Jurkat, Clone E6-1 (cell line): ENCODE data around the gene KRTAP6-3. TPM values are rescaled to one million over a fixed set of nuclear protein-coding genes. Genes with fewer than 3 reads are reported as not detected.

ENCODE experiments used
- DNase-seq: peaks from one replicate; pipeline ENCODE4 v3.0.0-alpha.2; 2011; ENCODE audit warnings: low read depth, low spot score
- H3K4me3 ChIP-seq: 2 replicates; pipeline ENCODE4 v1.5.1; 2011; ENCODE audit warnings: mild to moderate bottlenecking, low read length, control low read depth, moderate library complexity
- polyA plus RNA-seq: library from polyadenylated mRNA; unstranded; fragments of >200 nt; gene quantifications from one replicate; pipeline ENCODE4 v1.2.1, GENCODE V29; 2012; ENCODE audit warnings: missing spikeins; ENCODE audit not compliant: insufficient read length, insufficient read depth

Gene KRTAP6-3, protein sequence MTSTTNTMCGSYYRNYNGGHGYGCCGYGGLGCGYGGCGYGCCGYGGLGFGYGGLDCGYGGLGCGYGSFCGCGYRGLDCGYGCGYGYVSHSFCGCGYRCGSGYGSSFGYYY
- polyA plus RNA-seq, result not detected

DNA sequence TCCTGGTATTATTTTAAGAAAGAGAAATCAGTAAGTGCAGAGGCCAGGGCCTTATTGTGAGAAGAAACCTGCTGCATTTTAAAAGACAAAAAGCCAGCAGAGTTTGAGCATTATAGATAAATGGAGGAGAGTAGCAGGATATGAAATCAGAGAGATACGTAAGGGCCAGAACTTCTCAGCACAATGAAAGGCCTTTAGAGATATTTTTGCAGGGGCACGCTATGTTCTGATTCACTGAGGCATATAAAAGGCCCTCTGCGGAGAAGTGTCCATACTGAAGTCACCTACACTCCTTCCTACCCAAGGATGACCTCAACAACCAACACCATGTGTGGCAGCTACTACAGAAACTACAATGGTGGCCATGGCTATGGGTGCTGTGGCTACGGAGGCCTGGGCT is at the start of gene KRTAP6-3:
KRTAP6-3 (plus strand) TSS at position 301 of the 400 bp plus-strand sequence; CDS start at position 307, 6 bp downstream.
- H3K4me3 ChIP-seq, result no peak within 1 kb of the TSS
- DNase-seq, result no peak

DNA sequence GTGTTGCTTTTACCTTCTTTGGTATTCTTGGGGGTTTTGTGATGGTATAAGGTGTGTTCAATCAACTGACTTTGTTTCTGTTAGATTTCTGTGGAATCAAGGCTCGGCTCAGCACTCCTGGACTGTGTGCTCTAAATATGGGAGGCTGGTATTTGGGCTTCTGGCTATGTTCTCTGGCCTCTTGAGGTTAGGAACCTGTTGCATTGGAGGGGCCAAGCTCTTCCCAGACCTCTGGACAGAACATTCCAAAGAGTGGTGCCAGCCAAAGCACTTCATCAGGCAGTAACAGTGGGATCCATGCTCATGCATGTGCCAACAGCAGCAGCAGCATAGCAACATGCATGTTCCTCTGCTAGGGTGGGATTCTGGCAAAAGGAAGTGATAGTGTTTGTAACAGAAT is 39.5 kb upstream of the KRTAP6-3 start:
- DNase-seq, result no peak
- no peak overlapping the region for H3K4me3 ChIP-seq

DNA sequence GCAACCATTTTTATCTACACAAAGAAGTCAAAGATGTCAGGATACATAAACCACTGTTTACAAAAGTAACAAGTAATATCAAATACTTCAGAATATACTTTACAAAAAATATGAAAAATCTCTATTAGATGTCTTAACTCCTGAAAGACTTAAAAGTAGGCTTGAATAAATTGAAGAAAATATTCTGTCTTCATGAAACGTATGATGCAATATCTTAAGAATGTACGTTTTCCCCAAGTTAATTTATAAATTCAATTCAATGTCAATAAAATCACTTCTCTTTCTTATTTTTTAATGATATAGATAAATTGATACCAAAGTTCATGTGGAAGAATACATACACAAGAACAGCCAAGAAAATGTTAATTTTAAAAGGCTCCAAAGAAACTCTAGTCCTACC is 37.1 kb upstream of the KRTAP6-3 start:
- DNase-seq, result no peak
- no peak overlapping the region for H3K4me3 ChIP-seq

DNA sequence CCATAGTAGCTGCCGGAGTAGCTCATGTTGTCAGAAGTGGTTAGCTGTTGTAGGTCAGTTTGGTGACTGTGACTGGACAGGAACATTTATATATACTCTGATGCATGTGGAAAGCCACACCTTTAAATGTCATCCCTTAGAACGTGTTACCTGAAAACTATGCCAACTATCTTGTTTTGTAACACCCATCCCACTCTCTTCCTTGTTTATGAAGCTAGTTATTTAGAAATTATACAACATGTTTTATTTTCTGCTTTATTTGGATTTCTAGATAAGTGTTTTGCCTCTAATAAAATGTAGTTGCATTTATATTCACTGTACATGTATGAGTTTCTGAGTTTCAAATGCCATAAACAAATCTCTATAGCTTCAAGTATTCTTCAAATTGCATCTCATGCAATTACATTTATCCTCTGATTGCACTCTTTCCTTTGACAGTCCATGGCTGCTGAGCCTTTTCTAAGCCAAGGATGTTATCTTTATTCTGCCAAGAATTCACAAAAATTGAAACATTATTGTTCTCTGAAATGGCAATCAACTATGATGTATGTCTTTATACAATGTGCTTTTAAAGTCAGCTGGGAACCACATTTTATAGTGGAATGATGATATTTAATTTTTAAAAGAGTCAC is 30.9 kb upstream of the KRTAP6-3 start, which contains the start of gene KRTAP19-7:
KRTAP19-7 (minus strand) TSS at position 51 of the 632 bp plus-strand sequence; CDS start at position 26, 25 bp downstream.
- H3K4me3 ChIP-seq, result no peak within 1 kb of the TSS
- DNase-seq, result no peak

DNA sequence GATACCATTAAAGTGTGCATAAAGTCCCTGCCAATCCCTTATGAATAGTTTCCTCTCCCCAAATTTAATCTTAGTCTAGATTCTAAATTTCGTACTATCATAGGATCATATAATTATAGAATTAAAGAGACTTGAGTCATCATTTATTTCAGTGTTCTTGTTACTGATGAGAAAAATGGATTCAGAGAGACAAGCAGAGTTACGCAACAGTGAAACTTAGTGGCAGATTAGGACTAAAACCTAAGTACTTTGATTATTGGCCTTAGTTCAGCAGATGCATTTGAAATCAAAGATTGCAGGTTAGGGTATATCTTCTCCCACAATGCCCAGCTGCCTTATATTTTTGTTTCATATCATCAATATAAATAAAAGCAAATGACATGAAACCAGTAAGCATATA is 30.3 kb upstream of the KRTAP6-3 start:
- no peak for DNase-seq
- H3K4me3 ChIP-seq, result no peak overlapping the region

DNA sequence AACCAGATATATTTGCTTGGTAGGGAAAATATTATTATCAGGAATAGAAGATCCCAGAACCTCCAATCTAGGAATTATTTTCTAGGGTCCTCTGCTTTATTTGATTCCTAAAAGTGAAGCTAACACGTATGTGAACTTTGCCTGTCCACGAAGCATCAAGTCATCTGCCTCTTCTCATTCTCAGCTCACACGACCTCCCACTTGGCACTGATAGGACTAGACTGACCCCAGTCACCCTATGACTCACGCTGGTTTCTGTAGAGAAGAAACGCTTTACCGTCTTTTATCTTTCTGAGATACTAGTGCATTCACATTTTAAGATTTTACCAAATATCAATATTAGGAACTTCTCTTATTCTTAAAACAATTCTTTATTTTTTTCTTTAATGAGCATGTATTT is 29.2 kb upstream of the KRTAP6-3 start:
- no peak overlapping the region for H3K4me3 ChIP-seq
- no peak for DNase-seq

DNA sequence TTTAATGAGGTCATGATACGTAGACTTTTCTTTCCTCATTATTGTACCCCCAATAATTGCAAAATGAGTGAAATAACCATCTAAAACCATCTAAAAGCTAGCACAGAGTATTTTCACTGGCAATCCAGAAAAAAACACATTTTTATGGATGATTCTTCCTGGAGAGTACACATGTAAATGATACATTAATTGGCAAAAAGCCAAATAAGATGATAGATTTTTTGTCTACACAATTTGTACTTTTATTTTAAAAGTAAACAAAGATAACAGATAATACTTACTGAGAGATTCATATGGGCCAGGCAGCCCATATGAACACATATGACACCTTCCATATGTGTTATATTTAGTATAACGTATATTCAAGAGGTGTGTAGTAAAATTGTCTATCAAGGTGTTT is 28.6 kb upstream of the KRTAP6-3 start:
- H3K4me3 ChIP-seq, result no peak overlapping the region
- no peak for DNase-seq

DNA sequence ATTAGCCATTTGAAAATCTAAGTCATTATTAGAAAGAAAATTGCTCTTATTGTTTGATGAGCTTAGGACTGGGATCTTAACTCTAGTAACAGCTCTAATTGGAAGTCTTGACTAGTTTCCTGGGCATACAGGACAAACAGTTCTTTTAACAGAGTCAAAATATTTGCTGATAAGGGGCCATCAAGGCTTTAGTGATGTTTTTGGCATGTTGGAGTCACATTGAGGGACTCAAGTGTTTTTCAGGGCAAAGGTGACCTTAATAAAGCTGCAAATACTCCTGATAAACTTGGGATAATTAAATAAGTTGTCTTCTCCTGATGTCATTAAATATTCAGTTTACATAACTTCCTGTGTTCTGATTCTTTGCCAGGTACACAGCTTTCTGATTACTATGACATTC is 24.6 kb upstream of the KRTAP6-3 start:
- no peak overlapping the region for H3K4me3 ChIP-seq
- DNase-seq, result no peak

DNA sequence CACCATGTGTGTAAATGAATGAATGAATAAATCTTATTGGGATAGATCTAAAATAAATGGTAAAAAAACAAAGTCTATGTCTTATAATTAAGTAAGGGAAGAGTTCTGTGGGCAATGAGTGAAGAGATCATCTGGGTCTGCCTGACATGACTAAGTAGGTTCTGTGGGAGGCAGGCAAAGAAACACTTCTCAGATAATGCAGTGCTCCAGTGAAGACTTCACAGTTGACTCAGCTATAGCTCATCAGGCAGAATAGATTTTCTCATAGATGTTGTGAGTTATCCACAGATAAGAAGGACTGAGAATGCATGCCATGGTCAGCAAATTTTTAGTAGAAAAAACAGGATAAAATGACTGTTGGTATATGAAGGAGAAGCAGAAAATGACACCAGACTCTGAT is 14.5 kb upstream of the KRTAP6-3 start:
- H3K4me3 ChIP-seq, result no peak overlapping the region

DNA sequence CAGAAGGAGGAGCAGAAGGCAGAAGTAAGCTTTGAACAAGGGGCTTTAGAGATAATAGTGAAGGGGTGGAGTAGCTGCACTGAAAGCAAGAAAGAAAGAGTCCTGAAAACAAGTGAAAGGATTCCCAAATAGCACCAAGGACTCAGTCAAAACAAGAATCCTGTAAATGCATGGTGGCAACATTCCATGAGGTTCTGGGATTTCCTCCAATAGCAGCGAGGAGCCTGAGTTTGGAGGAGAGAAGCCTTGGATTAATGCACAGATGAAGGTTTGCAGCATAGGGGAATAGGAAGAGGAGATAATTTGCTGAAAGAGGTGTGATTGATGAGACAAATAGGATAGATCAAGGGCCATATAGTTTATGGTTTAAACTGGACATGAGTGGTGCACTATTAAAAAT is 12.9 kb upstream of the KRTAP6-3 start:
- H3K4me3 ChIP-seq, result no peak overlapping the region
- no peak for DNase-seq

More for the DNA sequence above, 14.5 kb upstream of the KRTAP6-3 start:
- DNase-seq, result no peak

DNA sequence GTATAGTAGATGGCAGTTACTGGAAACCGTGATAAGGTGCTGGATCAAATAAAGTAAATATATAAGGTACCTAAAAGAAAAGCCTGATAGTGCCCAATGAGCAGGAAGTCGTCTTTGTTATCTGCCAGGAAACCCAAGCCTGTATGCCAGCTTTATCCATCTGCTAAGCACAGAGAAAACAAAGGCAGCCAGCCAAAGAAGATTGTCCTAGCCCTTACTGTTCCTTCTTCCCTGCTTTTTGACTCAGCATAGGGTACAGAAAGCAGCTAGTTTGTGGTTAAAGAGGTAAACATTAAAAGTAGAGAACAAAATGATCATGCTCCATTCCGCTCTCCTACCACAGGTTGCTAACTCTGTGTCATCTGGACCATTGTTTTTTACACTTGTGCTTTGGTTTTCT is 12.1 kb upstream of the KRTAP6-3 start:
- DNase-seq, result no peak
- no peak overlapping the region for H3K4me3 ChIP-seq

DNA sequence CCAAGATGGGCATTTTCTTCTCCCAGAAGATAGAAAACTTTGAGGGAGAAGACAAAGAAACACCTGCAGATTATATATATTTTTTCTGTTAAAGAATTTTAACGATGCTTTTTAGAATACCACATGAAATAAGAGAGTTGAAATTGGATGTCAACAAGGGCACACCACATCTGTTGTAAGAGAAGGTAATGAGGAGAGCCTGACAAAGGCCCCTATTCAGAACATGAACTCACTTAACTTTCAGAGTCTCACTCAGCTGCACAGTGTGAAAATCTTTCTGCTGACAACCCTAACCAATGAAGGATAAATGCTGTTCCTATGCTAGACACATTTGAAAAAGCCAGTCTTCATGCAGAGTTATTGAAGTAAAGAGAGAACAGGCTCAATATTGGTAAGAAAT is 9.4 kb upstream of the KRTAP6-3 start:
- no peak overlapping the region for H3K4me3 ChIP-seq
- no peak for DNase-seq

DNA sequence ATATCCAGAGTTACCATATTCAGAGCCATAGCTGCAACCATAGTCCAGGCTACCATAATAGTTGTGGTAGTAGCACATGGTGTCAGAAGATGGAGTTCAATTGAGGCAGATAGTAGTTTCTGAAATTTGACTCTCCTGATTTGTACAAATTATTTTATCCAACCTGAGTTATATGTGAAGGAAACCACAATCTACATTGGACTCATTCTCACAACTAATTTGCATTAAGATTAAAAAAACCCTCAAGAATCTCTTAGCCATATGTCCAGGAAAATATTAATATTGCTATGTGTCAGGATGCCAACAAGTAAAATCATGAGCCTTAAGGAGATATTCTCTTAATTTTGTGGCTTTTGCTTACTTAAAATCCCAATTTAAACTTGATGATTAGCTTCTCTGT is 1.9 kb upstream of the KRTAP6-3 start, which contains the start of gene KRTAP22-2:
KRTAP22-2 (minus strand) TSS at position 101 of the 400 bp plus-strand sequence.
- H3K4me3 ChIP-seq, result no peak within 1 kb of the TSS
- no peak for DNase-seq

DNA sequence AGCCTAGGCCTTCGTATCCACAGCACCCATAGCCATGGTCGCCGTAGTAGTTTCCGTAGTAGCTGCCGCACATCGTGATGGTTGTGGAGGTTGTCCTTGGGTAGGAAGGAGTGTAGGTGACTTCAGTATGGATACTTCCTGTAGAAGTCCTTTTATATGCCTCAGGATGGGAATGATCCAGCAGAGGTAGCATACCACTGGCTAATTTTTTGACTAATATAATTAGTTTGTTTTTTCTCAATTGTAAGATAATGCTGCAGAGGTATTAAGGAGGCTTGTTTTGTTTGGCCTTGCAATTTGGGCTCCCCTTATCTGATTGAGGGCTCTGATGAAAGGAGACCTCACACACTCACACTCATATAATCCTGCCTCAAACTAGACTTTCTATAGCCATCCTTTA is 6.6 kb downstream of the KRTAP6-3 start, which contains the start of gene KRTAP6-2:
KRTAP6-2 (minus strand) TSS at position 101 of the 400 bp plus-strand sequence; CDS start at position 73, 28 bp downstream.
- no peak for DNase-seq
- no peak within 1 kb of the TSS for H3K4me3 ChIP-seq

DNA sequence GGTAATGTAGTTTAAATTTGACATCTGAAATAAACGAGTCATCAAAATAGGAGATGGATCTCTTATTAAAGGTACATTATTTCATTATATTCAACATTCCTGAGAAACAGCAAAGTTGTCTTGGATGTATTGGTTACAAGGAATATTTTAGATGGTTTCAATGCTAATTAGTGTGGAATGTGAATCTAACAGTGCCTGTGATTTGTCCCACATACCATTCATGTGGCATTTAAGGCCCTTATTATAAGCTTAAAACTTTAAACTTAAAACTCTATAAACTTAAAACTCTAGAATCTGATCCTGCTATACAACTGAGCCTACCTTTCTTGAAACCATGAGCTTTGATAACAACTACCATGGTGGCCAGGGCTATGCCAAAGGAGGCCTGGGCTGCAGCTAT is 8.5 kb downstream of the KRTAP6-3 start, which contains the start of gene KRTAP22-1:
KRTAP22-1 (plus strand) TSS at position 301 of the 400 bp plus-strand sequence.
- DNase-seq, result no peak
- no peak within 1 kb of the TSS for H3K4me3 ChIP-seq

DNA sequence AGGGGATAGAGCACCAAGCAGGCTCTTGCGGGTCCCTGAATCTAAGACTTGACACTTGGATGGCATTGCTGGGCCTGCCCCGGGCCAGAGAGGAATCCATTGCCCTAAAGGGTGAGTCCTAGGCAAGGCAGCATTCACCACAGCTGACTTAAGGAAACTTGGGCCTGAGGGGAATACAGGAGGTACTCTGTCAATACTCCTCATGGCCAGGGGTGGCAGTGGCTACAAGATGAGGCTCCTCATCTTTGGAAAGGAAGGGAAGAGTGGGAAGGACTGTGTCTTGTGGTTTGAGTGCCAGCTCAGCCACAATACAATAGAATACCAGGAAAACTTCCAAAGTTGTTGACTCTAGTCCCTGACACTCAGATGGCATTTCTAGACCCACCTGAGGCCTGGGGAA is 13.7 kb downstream of the KRTAP6-3 start:
- H3K4me3 ChIP-seq, result no peak overlapping the region
- no peak for DNase-seq

DNA sequence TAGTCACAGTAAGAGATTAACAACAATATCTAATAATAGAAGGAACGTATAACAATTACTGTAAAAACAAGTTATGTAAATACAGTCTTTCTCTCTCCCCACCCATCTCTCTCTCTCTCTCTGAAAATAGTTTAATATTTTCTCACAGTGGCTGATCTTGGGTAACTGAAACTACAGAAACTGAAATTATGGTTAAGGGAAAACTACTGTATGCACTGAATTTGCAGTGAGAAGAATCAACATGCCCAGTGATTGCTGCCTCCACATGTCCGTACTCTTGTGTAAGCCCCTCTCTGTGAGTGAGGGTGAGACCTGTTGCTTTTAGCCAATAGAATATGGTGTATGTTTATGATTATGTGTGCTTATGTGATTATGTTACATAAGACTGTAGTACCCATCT is 19.9 kb downstream of the KRTAP6-3 start:
- no peak for DNase-seq
- no peak overlapping the region for H3K4me3 ChIP-seq

DNA sequence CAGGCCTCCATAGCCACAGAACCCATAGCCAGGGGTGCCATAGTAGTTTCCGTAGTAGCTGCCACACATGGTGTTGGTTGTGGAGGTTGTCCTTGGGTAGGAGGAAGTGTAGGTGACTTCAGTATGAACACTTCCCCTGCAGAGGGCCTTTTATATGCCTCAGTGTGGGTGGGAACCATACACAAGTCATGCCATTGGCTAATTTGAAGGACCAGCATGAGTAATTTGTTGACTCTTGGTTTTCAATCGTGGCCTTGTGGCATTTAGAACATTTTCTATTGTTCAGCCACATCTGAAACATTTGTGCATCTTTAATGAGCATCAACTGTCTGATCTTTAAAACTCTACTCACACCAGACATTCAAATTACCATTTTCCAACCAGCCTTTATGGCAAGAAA is 21.6 kb downstream of the KRTAP6-3 start, which contains the start of gene KRTAP6-1:
KRTAP6-1 (minus strand) TSS at position 95 of the 400 bp plus-strand sequence; CDS start at position 69, 26 bp downstream.
- no peak for DNase-seq
- H3K4me3 ChIP-seq, result no peak within 1 kb of the TSS

DNA sequence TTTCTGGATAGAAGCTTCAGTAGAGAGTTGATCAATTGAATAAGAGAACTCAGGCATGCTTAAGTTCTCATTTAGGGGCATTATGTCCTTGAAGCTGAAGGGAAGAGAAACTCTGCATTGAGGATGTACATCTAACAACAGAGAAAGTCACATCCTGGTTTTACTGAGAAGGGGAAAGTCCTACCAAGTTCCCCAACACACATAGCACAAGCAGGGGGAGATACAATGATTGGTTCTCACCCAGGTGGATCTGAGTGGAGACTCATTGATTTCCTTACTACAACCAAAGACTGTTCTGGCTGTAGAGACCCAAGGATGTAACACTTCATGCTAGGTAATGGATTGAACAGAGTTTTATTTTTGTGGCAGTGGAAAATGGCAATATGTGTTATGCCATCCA is 23.0 kb downstream of the KRTAP6-3 start:
- no peak overlapping the region for H3K4me3 ChIP-seq
- no peak for DNase-seq

DNA sequence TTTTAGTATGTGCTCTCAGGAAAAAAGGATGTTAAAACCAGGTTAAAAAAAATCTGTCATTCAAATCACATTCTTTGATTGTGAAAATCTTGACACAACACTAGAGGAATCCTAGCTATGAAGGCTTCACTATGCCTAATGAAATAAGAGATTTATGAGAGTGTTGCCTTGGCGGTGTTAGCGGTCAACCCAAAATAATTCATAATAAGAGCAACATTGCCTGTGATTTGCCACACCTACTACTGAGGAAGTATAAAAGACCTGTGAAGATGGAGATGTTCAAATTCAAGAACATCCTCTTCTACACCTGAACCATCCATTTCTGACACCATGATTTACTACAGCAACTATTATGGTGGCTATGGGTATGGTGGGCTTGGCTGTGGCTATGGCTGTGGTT is 23.9 kb downstream of the KRTAP6-3 start, which contains the start of gene KRTAP20-1:
KRTAP20-1 (plus strand) TSS at position 301 of the 400 bp plus-strand sequence; CDS start at position 331, 30 bp downstream.
- DNase-seq, result no peak
- H3K4me3 ChIP-seq, result no peak within 1 kb of the TSS
